ENCODE data around the gene SLC7A8. TPM values are rescaled to one million over a fixed set of nuclear protein-coding genes. Genes with fewer than 3 reads are reported as not detected.

SLC7A8 gene
- total and polyA plus RNA-seq, 10 of the 15 experiments (the other 5 are each of a cell fraction or from before 2014, with no cell fraction given) = 0.06 to 0.28 (median 0.21) TPM; not detected in 7

- ChIA-PET CTCF (interaction anchor here (0.6 to 3.7 kb wide), 25 partner anchors 8 to 1020 kb away, joined by 3 to 65 read pairs (median 4); partner anchors contain the start of genes CDH24, CEBPE, HAUS4 and PABPN1), POLR2A (interaction anchor here (0.6 to 2.3 kb wide), 20 partner anchors 9 to 686 kb away, joined by 3 to 19 read pairs (median 4); partner anchors contain the start of genes CDH24, DAD1, HAUS4 and HOMEZ), RAD21 (ENCODE audit: unreplicated experiment) (interaction anchor here (0.7 to 2.5 kb wide), 15 partner anchors 13 to 618 kb away, joined by 3 to 23 read pairs (median 5); partner anchors contain the start of genes HOMEZ, PABPN1, PPP1R3E and RBM23), SMC1A (ENCODE audit: uncharacterized antibody, unreplicated experiment) (interaction anchor here (0.7 to 3.0 kb wide), 20 partner anchors 9 to 207 kb away, joined by 3 to 15 read pairs (median 4); partner anchors contain the start of genes CIROP, PPP1R3E, PRMT5 and SLC7A8)
- H3K4me1 ChIP-seq (ENCODE audit: control insufficient read depth, insufficient read depth, low read length) = peaks cover 3% of the 10 kb centered on the region; the same call in 1 of the 2 replicates
- intact Hi-C loops (cut with micrococcal nuclease; ENCODE audit: unreplicated experiment) = no loop called here
- peak within 1 kb of the TSS; percentile 99 for H3K27ac ChIP-seq (ENCODE audit: control insufficient read depth, insufficient read depth)
- peak; percentile 93 for ATAC-seq
- H3K36me3 ChIP-seq (ENCODE audit: control insufficient read depth in 2 of 2, insufficient read depth in 2 of 2, low read length in 1 of 2) = peaks cover 0 to 22% of the 10 kb centered on the region in 2 experiments; a peak in 3 of 4 replicates
- in situ Hi-C loops (cut with MboI) = no loop called here
- no peaks in the 10 kb centered on the region for H3K9me3 ChIP-seq (replicated peaks; ENCODE audit: control insufficient read depth, insufficient read depth, low read length)
- WGBS (ENCODE audit: insufficient coverage, insufficient replicate concordance, low lambda C conversion rate, missing lambda C conversion rate) = under 1% methylated on average over 46 of the region's 46 CpGs
- peak; percentile 99 for DNase-seq (ENCODE audit: low read depth, low spot score)
- H3K4me3 ChIP-seq = peak within 1 kb of the TSS; percentile 92
- peak within 1 kb of the TSS; percentile 91 for H3K9ac ChIP-seq (ENCODE audit: control insufficient read depth, insufficient read depth, low read length)
- H2AFZ ChIP-seq (ENCODE audit: control insufficient read depth, low read depth, low read length) = peak within 1 kb of the TSS; percentile 99
- H3K4me2 ChIP-seq (ENCODE audit: control insufficient read depth, insufficient read depth) = peak within 1 kb of the TSS; percentile 88
- FAIRE-seq = peak; percentile 99
- H3K27me3 ChIP-seq (replicated peaks in 1 of 2; ENCODE audit: control insufficient read depth in 2 of 2, insufficient read depth in 2 of 2, low read length in 1 of 2) = no peaks in the 10 kb centered on the region
- BruUV-seq (replicated peaks) = TSS peak; percentile 85
- H3K79me2 ChIP-seq (ENCODE audit: control insufficient read depth, insufficient read depth, low read length) = peaks cover 58% of the 10 kb centered on the region
- 0 out of 2 replicates have a peak, but pooled peaks cover 7% of the 10 kb centered on the region for H4K20me1 ChIP-seq (ENCODE audit: control insufficient read depth, insufficient read depth)
- TF ChIP-seq ZSCAN29 (IDR thresholded peaks at IDR 0.05) (no peak), NFYB (IDR thresholded peaks at IDR 0.05; ENCODE audit: insufficient read depth, low read depth, low read length) (no peak; the same call in 1 of the 2 replicates), ZBTB4 (CRISPR knock-in tag; IDR thresholded peaks at IDR 0.05) (no peak), ZBED1 (IDR thresholded peaks at IDR 0.05; ENCODE audit: borderline replicate concordance) (no peak), DPF2 (IDR thresholded peaks at IDR 0.05) (no peak; the same call in 1 of the 2 replicates), USF1 (IDR thresholded peaks at IDR 0.05; ENCODE audit: borderline replicate concordance, extremely low read length, insufficient read depth, low read depth, low read length) (no peak), FOXK2 (IDR thresholded peaks at IDR 0.05) (peak; percentile 50; the same call in 1 of the 2 replicates), ZNF207 (IDR thresholded peaks at IDR 0.05; ENCODE audit: borderline replicate concordance) (no peak), ATF7 (IDR thresholded peaks at IDR 0.05; ENCODE audit: low read depth) (peak; percentile 66), KAT2A (conservative IDR thresholded peaks at IDR 0.05; ENCODE audit: control insufficient read depth, low read depth, low read length) (no peak), NFIC (IDR thresholded peaks at IDR 0.05; ENCODE audit: low read depth, low read length) (no peak), HDGF (IDR thresholded peaks at IDR 0.05) (peak; percentile 92; the same call in 1 of the 2 replicates), TAF1 (IDR thresholded peaks at IDR 0.05; ENCODE audit: borderline replicate concordance, low read depth, low read length) (peak; percentile 73), CEBPZ (IDR thresholded peaks at IDR 0.05; ENCODE audit: low read depth, low read length) (no peak), TCF12 (IDR thresholded peaks at IDR 0.05; ENCODE audit: low read depth, low read length) (peak; percentile 42; the same call in 1 of the 2 replicates)
These were observed 88.0 kb downstream of the SLC7A8 start, which contains the start of gene C14orf119 for GRCh38 chr14:23095196-23096108. Gene C14orf119 (plus strand): TSS chr14:23095505. CDS start chr14:23097659, 2,154 bp downstream.

Measured in GM12878 (cell line).